ENCODE measurements around the gene STARD10.

DNA sequence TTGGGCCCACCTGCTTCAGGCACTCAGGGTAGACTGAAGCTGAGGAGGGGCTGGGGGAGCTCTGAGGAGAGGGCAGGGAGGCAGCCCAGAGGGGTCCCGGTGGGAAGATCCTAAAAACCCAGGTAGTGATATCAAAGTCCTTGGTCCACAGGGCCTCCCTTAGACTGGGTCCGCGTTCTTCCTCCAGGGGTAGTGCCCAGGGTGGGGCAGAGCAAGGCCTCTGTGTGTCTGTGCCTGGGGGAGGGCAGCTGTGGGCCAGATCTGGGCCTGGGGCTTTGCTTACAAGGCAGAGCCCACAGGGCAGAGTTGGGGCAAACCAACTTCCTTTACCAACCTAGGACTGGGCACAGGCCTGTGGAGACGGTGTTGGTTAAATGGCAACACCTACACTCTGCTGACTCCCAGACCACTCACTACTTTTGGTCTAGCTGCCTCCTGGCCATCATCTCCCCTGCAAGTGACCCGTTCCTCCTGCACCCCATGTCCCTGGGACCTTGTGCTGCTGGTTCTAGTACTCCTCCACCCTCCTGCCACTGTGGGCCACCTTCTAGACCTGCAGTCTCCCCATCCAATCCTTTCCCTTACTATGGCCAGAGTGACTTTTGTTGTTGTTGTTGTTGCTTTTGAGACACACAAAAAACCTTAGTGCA, 36.2 kb upstream of the STARD10 start:
- TF ChIP-seq POLR2A (IDR thresholded peaks at IDR 0.05; ENCODE audit: low read length), result no peak
- TF ChIP-seq ESRRA (IDR thresholded peaks at IDR 0.05; ENCODE audit: borderline replicate concordance, low read length), result no peak
- TF ChIP-seq CTCF (IDR thresholded peaks at IDR 0.05), result no peak
- no peak for TF ChIP-seq KDM1A (IDR thresholded peaks at IDR 0.05; ENCODE audit: low read depth)
- TF ChIP-seq ZFP36 (IDR thresholded peaks at IDR 0.05; ENCODE audit: borderline replicate concordance, partially characterized antibody), result no peak
- no peak for TF ChIP-seq SMC3 (IDR thresholded peaks at IDR 0.05)
- TF ChIP-seq GATA3 (IDR thresholded peaks at IDR 0.05; ENCODE audit: borderline replicate concordance), result no peak
